Measurements from ENCODE around the gene RPS6KA4.

RPS6KA4 gene

DNA sequence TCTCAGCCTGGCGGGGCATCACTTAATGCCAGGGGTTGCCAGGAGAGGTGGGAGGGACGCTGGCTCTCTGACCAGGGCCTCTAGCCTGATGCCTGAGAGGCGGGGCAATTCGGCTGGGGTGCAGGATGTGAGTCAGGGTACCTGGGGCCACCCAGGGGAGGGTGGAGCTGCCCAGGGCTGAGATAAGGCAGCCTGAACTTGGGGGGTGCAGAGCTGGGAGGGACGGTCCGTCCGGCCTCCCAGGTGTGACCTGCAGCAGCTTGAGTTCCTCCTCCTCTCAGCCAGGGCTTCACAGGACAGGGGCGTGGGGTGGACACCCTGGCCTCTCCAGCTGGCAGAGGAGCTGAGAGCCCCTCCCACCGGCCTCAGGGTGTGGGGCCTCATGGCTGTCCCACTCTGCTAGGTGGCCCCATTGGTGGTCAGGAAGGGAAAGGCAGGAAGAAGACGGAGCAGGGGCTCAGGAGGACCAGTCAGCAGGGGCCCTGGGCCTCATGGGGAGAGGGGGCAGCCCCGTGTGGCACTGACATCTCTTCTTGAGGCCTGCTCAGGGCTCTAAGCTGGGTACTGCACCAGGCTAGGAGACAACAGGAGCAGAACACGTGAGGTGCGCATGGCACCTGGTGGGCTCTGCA lies 942 bp upstream of the RPS6KA4 start:
- no peak for DNase-seq (ENCODE audit: extremely low spot score)
- no peak for TF ChIP-seq CTCF (IDR thresholded peaks at IDR 0.05; ENCODE audit: control extremely low read depth, extremely low read depth, low read depth, missing control alignments)
- ChIA-PET POLR2A (interaction anchor here (0.5 kb wide), 1 partner anchor 250 kb away, joined by 4 read pairs; no protein-coding TSS in a partner anchor), CTCF (interaction anchor here (1.0 to 8.5 kb wide), 6 partner anchors 11 to 91 kb away, joined by 3 to 81 read pairs (median 6); partner anchors contain the start of genes CCDC88B, PRDX5 and TRMT112)

DNA sequence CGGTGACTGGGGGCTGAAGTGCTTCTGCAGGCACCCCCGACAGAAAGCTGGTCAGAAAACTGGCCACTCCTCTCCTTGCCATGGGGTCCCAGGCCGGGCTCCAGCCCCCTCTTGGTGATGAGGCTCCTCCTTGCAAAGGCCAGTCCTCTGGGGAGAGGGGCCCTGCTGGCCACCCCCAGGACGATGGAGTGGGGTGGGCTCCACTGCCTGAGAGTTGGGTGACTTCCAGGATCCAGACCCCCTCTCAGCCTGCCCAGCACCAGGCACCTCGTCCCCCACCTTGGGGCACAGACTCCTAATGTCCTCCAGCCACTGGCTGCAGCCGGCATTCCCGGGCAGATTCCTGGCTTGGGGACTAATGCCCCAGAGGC lies 441 bp upstream of the RPS6KA4 start:
- TF ChIP-seq CTCF (IDR thresholded peaks at IDR 0.05; ENCODE audit: control extremely low read depth, extremely low read depth, low read depth, missing control alignments), result no peak
- DNase-seq (ENCODE audit: extremely low spot score), result no peak
- ChIA-PET POLR2A (interaction anchor here (0.5 kb wide), 1 partner anchor 251 kb away, joined by 4 read pairs; no protein-coding TSS in a partner anchor), CTCF (interaction anchor here (1.0 to 8.5 kb wide), 4 partner anchors 15 to 91 kb away, joined by 3 to 81 read pairs (median 9); partner anchors contain the start of genes CCDC88B, PRDX5 and TRMT112)

DNA sequence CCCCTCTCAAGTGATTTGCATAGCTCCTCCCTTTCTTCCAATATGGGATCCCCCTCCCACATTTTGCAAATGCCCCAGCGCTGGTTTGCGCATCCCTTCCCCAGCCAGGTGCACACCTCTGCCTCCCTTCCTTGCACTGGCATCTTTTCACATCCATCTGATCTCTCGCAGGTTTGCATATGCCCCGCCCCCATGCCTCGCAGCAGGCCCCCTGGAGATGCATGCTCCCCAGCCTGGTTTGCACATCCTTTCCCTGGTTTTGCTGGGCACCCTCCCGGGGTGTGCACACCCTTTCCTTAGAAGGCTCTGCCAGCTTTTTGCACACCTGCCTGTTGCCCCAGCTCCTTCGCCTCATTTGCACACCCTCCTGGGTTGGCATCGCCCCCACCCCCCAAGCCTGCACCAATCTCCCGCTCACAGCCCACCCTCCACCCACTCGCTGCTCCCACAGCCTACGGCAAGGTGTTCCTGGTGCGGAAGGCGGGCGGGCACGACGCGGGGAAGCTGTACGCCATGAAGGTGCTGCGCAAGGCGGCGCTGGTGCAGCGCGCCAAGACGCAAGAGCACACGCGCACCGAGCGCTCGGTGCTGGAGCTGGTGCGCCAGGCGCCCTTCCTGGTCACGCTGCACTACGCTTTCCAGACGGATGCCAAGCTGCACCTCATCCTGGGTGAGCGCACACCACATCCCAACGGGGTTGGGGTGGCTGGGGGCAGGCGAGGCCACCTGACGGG lies 917 bp downstream of the RPS6KA4 start:
- no peak for DNase-seq (ENCODE audit: extremely low spot score)
- POLR2A ChIA-PET, result no interaction called here
- CTCF ChIA-PET, result interaction anchor here (0.8 to 2.7 kb wide), 5 partner anchors 13 to 293 kb away, joined by 3 to 9 read pairs (median 7); partner anchors contain the start of genes PRDX5 and TRMT112
- peak; percentile 39 for TF ChIP-seq CTCF (IDR thresholded peaks at IDR 0.05; ENCODE audit: control extremely low read depth, extremely low read depth, low read depth, missing control alignments)

DNA sequence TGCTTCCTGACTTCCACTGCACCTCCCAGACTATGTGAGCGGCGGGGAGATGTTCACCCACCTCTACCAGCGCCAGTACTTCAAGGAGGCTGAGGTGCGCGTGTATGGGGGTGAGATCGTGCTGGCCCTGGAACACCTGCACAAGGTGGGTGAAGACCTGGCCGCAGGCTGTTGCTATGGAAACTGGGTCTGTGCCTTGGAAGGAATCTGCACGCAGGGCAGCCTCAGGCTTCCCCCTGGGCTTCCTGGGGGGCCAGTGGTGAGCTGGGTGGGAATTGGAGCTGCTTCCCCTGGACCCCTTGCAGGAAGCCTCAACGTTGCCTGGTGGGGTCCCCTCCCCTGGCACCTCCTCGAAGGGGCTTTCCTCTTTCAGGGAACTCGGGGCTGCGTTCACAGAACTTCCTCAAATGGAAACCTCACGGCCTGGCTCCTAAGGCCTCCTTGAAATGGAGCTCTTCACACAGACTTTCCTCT lies 1.5 kb downstream of the RPS6KA4 start:
- CTCF ChIA-PET, result interaction anchor here (0.7 to 2.7 kb wide), 9 partner anchors 9 to 292 kb away, joined by 3 to 9 read pairs (median 3); partner anchors contain the start of genes PRDX5 and TRMT112
- POLR2A ChIA-PET, result no interaction called here
- no peak for TF ChIP-seq CTCF (IDR thresholded peaks at IDR 0.05; ENCODE audit: control extremely low read depth, extremely low read depth, low read depth, missing control alignments)
- DNase-seq (ENCODE audit: extremely low spot score), result no peak

DNA sequence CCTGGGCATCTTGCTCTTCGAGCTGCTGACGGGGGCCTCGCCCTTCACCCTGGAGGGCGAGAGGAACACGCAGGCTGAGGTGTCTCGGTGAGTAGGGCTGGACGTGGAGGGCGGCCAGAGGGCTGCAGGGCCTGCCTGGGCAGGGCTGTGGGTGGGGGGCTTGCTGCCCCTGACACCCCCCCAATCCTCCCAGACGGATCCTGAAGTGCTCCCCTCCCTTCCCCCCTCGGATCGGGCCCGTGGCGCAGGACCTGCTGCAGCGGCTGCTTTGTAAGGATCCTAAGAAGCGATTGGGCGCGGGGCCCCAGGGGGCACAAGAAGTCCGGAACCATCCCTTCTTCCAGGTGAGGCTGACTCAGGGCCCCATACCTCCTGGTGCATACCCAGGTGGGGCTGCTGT lies 2.7 kb downstream of the RPS6KA4 start:
- ChIA-PET CTCF (interaction anchor here (1.7 to 2.6 kb wide), 2 partner anchors 13 to 57 kb away, joined by 4 to 8 read pairs; no protein-coding TSS in a partner anchor), POLR2A (interaction anchor here (1.2 kb wide), 1 partner anchor 9 kb away, joined by 9 read pairs; no protein-coding TSS in a partner anchor)
- no peak for TF ChIP-seq CTCF (IDR thresholded peaks at IDR 0.05; ENCODE audit: control extremely low read depth, extremely low read depth, low read depth, missing control alignments)
- DNase-seq (ENCODE audit: extremely low spot score), result no peak

DNA sequence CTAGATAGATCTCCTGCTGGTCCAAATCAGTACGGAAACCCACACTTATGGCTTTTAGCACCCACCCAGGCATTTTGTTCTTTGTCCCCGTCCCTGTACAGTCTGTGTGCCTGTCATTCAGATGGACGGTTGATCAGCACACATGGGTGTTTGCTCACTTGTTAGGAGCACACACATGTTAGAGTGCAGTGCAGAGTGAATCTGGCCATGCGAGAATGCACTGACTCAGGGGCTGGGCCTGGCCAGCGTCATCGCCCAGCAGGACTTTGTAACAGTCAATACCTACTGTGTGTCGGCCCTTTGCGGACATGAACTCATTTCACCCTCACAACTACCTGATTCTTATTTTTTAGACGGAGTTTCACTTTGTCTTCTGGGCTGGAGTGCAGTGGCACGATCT lies 3.4 kb downstream of the RPS6KA4 start:
- DNase-seq (ENCODE audit: extremely low spot score), result no peak
- no peak for TF ChIP-seq CTCF (IDR thresholded peaks at IDR 0.05; ENCODE audit: control extremely low read depth, extremely low read depth, low read depth, missing control alignments)
- ChIA-PET CTCF (interaction anchor here (2.7 kb wide), 1 partner anchor 9 kb away, joined by 5 read pairs; no protein-coding TSS in a partner anchor), POLR2A (interaction anchor here (1.2 kb wide), 1 partner anchor 8 kb away, joined by 9 read pairs; no protein-coding TSS in a partner anchor)

All from GM10248 (cell line).